Mucosa of descending colon (tissue), 3 donors: Measurements from ENCODE around the gene FN1. TPM values are rescaled to one million over a fixed set of nuclear protein-coding genes. Genes with fewer than 3 reads are reported as not detected.
"Not testable (repeated sequence)": the region's sequence is repeated elsewhere in the genome, so short reads cannot be mapped to it uniquely, and the experiment has no call there.

ENCODE experiments used
- ATAC-seq: fragments of 200-7000 bp; cut with Tn5 transposase; one replicate; pipeline ENCODE4 v1.9.1; 2020; ENCODE audit warnings: mild to moderate bottlenecking, moderate library complexity
- DNase-seq, 3 donors: peaks; one replicate each; pipeline ENCODE4 v3.0.0-alpha.2; 2020
- H3K36me3 ChIP-seq: fragments of 200-600 bp; one replicate; pipeline ENCODE4 v1.8.0; 2021; ENCODE audit warnings: low read depth, mild to moderate bottlenecking
- H3K4me1 ChIP-seq: fragments of 200-600 bp; one replicate; pipeline ENCODE4 v1.8.0; 2021; ENCODE audit warnings: low read depth, mild to moderate bottlenecking
- H3K4me3 ChIP-seq: fragments of 200-600 bp; one replicate; pipeline ENCODE4 v1.8.0; 2021; ENCODE audit warnings: mild to moderate bottlenecking
- H3K9me3 ChIP-seq: fragments of 200-600 bp; one replicate; pipeline ENCODE4 v1.8.0; 2021; ENCODE audit warnings: mild to moderate bottlenecking
- CTCF ChIP-seq: fragments of 200-600 bp; IDR thresholded peaks from one replicate; pipeline ENCODE4 v1.8.0; 2022; ENCODE audit warnings: antibody characterized with exemption, mild to moderate bottlenecking
- intact Hi-C, 2 donors: fragments of 100-400 bp; cut with DNase I in 1 of 2; cut with micrococcal nuclease in 1 of 2; formaldehyde crosslinking; loops; one replicate each; pipeline versions ENCODE4 v1.11.0 to v1.11.1; 2022; cut with DNase I, micrococcal nuclease
- total RNA-seq, 3 donors: library from RNA; stranded (reverse); fragmentation: NEBNext Ultra II Directional in 2 of 3; extraction: Animal tissue kit (Norgen Biotek cat#: 25700) in 2 of 3; gene quantifications; one replicate each; pipeline versions ENCODE4 v1.2.1 to v1.2.4, GENCODE V29; 2021 to 2023
- donor health status: DM: no; HTN: no; CAD: no; lungs with moderate emphysema.
- donor health status: DM: no; HTN: no; CAD: no.
- donor health status: DM: no; HTN: yes; CAD: no.

The FN1 gene
- total RNA-seq, 3 donors from 2014 or later = 30.3 to 1,060 (median 208) TPM

GRCh38 chr2:215415218-215415617 lies 20.6 kb downstream of the FN1 start:
- H3K4me3 ChIP-seq = no peak overlapping the region
- no peak for ATAC-seq
- intact Hi-C loops = no loop called here
- H3K4me1 ChIP-seq = no peaks in the 10 kb centered on the region
- no peaks in the 10 kb centered on the region for H3K36me3 ChIP-seq
- no peak for DNase-seq
- H3K9me3 ChIP-seq = no peaks in the 10 kb centered on the region
- TF ChIP-seq CTCF = no peak

GRCh38 chr2:215414674-215415073 lies 21.2 kb downstream of the FN1 start:
- intact Hi-C loops = no loop called here
- Histone ChIP-seq H3K4me1 (no peaks in the 10 kb centered on the region), H3K9me3 (no peaks in the 10 kb centered on the region), H3K4me3 (no peak overlapping the region), H3K36me3 (no peaks in the 10 kb centered on the region)
- DNase-seq = no peak
- no peak for TF ChIP-seq CTCF
- ATAC-seq = no peak

- no peaks in the 10 kb centered on the region for H3K36me3 ChIP-seq
- no peak for TF ChIP-seq CTCF
- no peaks in the 10 kb centered on the region for H3K9me3 ChIP-seq
- intact Hi-C loops = no loop called here
- ATAC-seq (no peak), DNase-seq (no peak)
- H3K4me1 ChIP-seq = no peaks in the 10 kb centered on the region
- H3K4me3 ChIP-seq = no peak overlapping the region
Measured at GRCh38 chr2:215413974-215414373, 21.9 kb downstream of the FN1 start.

- DNase-seq (no peak), ATAC-seq (no peak)
- H3K4me1 ChIP-seq = no peaks in the 10 kb centered on the region
- no peak overlapping the region for H3K4me3 ChIP-seq
- intact Hi-C loops = no loop called here
- H3K36me3 ChIP-seq = no peaks in the 10 kb centered on the region
- no peaks in the 10 kb centered on the region for H3K9me3 ChIP-seq
- no peak for TF ChIP-seq CTCF
Measured at GRCh38 chr2:215413484-215413777, 22.4 kb downstream of the FN1 start.

GRCh38 chr2:215411941-215412743 lies 23.7 kb downstream of the FN1 start:
- no peak for DNase-seq
- H3K36me3 ChIP-seq = no peaks in the 10 kb centered on the region
- H3K9me3 ChIP-seq = no peaks in the 10 kb centered on the region
- H3K4me3 ChIP-seq = no peak overlapping the region
- no peaks in the 10 kb centered on the region for H3K4me1 ChIP-seq
- TF ChIP-seq CTCF = no peak
- ATAC-seq = no peak
- intact Hi-C loops = no loop called here

DNA sequence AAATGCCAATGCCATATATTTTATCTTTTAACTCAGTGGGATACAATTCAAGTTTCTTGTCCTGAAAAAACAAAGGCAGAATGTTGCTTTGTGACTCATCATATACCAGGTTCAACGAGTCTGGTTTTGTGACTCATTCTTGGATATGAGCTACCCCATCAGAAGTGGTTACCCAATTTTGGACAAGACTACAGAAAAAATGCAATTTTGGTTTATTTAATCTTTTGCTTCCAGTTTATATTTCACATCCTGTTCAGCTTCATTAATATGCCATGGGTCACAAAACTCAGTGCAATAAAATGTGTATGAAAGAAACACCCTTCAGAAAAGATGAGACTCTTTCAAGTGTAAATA lies 25.0 kb downstream of the FN1 start:
- ATAC-seq (no peak), DNase-seq (no peak)
- Histone ChIP-seq H3K4me3 (no peak overlapping the region), H3K9me3 (no peaks in the 10 kb centered on the region), H3K4me1 (no peaks in the 10 kb centered on the region), H3K36me3 (no peaks in the 10 kb centered on the region)
- TF ChIP-seq CTCF = no peak
- intact Hi-C loops = no loop called here

- not testable (repeated sequence) for H3K4me1 ChIP-seq, DNase-seq
Measured at GRCh38 chr2:215410181-215410931, 25.5 kb downstream of the FN1 start.

More at GRCh38 chr2:215410181-215410931, 25.5 kb downstream of the FN1 start:
- H3K4me3 ChIP-seq, ATAC-seq, H3K36me3 ChIP-seq, intact Hi-C loops, H3K9me3 ChIP-seq: not testable (repeated sequence)
